ENCODE results near the gene TULP4.

DNA sequence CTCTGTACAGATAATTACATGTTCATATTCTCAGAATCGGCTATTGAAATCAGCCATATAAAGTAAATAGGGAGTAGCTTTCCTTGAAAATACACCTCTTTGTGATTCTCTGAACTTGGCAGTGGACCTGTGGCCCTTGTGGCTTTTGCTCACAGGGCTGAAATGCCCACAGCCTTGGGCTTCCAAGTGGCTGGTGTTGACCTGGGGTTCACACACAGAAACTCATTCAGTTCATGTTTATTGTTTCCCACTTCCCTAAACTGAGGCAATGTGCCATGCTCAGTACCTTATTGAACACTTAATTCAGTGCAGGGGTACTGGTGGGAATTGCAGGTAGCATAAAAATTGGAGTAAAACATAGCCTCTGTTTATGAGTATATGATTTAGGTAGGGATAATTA, 19.1 kb upstream of the TULP4 start:
- TF ChIP-seq, protein P1, sequence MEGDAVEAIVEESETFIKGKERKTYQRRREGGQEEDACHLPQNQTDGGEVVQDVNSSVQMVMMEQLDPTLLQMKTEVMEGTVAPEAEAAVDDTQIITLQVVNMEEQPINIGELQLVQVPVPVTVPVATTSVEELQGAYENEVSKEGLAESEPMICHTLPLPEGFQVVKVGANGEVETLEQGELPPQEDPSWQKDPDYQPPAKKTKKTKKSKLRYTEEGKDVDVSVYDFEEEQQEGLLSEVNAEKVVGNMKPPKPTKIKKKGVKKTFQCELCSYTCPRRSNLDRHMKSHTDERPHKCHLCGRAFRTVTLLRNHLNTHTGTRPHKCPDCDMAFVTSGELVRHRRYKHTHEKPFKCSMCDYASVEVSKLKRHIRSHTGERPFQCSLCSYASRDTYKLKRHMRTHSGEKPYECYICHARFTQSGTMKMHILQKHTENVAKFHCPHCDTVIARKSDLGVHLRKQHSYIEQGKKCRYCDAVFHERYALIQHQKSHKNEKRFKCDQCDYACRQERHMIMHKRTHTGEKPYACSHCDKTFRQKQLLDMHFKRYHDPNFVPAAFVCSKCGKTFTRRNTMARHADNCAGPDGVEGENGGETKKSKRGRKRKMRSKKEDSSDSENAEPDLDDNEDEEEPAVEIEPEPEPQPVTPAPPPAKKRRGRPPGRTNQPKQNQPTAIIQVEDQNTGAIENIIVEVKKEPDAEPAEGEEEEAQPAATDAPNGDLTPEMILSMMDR (IDR thresholded peaks at IDR 0.05) = no peak
- TF ChIP-seq POLR2A (IDR thresholded peaks at IDR 0.05) = no peak

All from uterus (tissue), 2 donors.